ENCODE measurements around the gene PTGDR2.

DNA sequence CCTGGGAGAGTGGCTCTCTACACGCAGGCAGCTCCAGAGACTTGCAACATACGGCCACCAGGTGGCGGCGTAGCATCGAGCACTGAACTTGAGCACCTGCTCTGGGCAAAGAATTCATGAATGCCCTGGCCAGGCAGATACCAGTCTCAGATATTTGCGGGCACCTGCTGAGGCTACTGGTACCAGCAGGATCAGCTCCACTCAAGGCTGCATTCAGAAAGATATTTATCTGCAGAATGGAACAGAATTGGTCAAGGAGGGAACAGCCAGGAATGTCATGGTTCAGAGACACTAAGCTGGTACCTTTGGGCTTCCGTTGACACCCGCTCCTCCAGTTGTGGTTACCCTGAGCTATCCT, 24.6 kb downstream of the PTGDR2 start:
- TF ChIP-seq GATA2 (IDR thresholded peaks at IDR 0.05; ENCODE audit: low read depth, low read length) = peak; percentile 60
- TF ChIP-seq GATA3 (IDR thresholded peaks at IDR 0.05; ENCODE audit: low read depth, low read length) = no peak
